ENCODE results near the gene SPPL3. TPM values are rescaled to one million over a fixed set of nuclear protein-coding genes. Genes with fewer than 3 reads are reported as not detected.

The SPPL3 gene
- polyA plus RNA-seq, 2 donors: 16.7 to 29.3 TPM

DNA sequence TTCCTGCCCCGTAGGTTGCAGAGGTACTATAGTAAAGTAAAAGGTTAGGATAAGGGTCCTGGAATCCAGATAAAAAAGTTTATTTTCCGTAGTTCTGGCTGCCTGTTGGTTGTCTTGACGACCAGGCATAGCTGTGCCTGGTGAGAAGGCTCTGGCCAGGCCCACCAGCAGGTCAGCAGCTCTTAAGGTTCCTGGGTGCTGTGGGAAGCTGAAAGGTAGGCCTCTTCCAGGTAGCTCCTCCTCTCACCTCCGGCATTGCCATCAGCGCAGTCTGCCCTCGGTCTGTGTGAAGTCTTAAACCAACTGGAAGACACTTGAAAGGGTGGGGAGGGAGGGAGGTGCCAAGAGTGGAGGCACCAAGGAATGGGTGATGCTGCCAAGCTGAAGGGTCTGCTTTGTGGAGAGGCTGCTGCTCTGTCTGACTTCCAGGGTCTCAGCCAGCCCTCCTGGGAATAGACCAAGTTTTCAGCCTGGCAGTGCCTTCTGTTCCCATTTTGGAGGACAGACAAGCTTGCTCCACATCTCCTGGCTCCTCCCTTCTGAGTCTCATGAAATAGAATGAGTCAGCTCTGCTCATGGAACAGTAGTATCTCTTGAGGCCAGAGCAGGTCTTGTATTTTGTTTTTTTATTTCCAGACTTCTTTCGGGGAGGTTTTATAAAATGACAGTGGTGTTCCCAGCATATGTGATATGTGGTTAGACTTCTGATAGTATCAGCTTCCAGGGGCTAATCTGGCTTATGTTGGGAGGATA, 183.7 kb downstream of the SPPL3 start:
- Histone ChIP-seq H3K4me1 (ENCODE audit: control insufficient read depth in 2 of 2, insufficient read depth in 2 of 2, low read length in 1 of 2) (no peaks in the 10 kb centered on the region), H3K27ac (ENCODE audit: low read depth in 2 of 2, low read length in 1 of 2) (peak overlapping the region in 1 of 2 donors; percentile 2), H3K36me3 (ENCODE audit: control insufficient read depth in 2 of 2, insufficient read depth in 2 of 2, low read length in 1 of 2) (peaks cover 26 to 31% of the 10 kb centered on the region in 2 donors), H3K9me3 (ENCODE audit: control insufficient read depth in 2 of 2, insufficient read depth in 1 of 2, low read depth in 1 of 2, low read length in 1 of 2) (no peaks in the 10 kb centered on the region), H3K27me3 (ENCODE audit: control insufficient read depth in 1 of 2, insufficient read depth in 2 of 2, low read length in 2 of 2) (no peaks in the 10 kb centered on the region), H3K4me3 (ENCODE audit: low read depth in 1 of 2, low read length in 2 of 2) (no peak overlapping the region)
- 80 to 86% methylated on average over 7 of the region's 7 CpGs for WGBS, 2 donors

DNA sequence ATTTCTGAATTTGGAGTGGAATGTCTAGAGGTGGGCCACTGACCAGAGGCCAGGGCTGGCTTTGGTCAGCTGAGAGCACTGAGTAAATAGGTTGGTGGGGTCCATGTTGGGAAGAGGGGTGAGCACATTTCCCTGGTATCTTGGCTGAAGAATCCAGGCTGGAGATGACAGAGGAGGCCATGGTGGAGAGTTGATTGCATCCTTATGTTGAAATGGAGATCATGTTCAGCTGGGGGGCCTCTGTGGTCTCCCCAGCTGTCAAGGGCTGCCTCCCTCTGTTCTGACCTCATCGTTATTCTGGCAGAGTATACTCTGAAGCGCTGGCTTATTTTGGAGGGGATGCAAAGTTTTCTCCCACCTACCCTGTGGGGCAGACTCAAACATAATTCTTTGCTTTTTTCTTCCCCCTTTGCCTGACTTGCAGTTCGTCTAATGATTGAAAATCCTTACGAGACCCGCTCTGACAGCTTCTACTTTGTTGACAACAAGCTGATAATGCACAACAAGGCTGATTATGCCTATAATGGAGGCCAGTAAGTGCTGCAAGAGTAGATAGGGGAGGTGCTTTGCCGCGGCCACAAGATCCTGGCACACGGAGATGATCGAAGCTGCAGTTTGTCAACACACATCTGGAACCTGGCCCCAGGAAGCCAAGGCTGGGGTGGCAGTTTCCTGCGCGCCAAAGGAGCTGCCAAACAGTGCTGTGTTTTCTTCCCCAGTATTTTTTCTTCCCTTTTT, 184.5 kb downstream of the SPPL3 start:
- Histone ChIP-seq H3K4me1 (ENCODE audit: control insufficient read depth in 2 of 2, insufficient read depth in 2 of 2, low read length in 1 of 2) (no peaks in the 10 kb centered on the region), H3K36me3 (ENCODE audit: control insufficient read depth in 2 of 2, insufficient read depth in 2 of 2, low read length in 1 of 2) (peaks cover 26 to 32% of the 10 kb centered on the region in 2 donors), H3K9me3 (ENCODE audit: control insufficient read depth in 2 of 2, insufficient read depth in 1 of 2, low read depth in 1 of 2, low read length in 1 of 2) (no peaks in the 10 kb centered on the region), H3K27me3 (ENCODE audit: control insufficient read depth in 1 of 2, insufficient read depth in 2 of 2, low read length in 2 of 2) (no peaks in the 10 kb centered on the region), H3K27ac (ENCODE audit: low read depth in 2 of 2, low read length in 1 of 2) (no peak overlapping the region), H3K4me3 (ENCODE audit: low read depth in 1 of 2, low read length in 2 of 2) (no peak overlapping the region)
- 73 to 85% methylated on average over 11 of the region's 11 CpGs for WGBS, 2 donors

DNA sequence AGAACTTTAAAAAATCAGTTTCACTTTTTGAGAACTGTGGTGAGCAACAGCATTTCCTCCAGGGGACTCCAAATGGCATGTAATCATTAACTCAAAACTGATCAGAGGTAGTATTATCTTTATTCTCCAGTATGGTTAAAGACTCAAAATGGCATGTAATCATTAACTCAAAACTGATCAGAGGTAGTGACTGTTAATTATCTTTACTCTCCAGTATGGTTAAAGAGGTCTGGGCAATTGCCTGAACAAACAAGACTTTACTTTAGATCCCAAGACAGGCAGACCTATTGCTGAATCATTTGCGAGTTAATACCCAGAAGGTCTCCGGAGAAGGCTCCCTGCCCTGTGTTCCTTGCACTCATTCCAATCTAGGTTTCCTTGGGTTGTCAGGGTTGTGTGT, 185.1 kb downstream of the SPPL3 start:
- Histone ChIP-seq H3K36me3 (ENCODE audit: control insufficient read depth in 2 of 2, insufficient read depth in 2 of 2, low read length in 1 of 2) (peaks cover 26 to 32% of the 10 kb centered on the region in 2 donors), H3K9me3 (ENCODE audit: control insufficient read depth in 2 of 2, insufficient read depth in 1 of 2, low read depth in 1 of 2, low read length in 1 of 2) (no peaks in the 10 kb centered on the region), H3K4me1 (ENCODE audit: control insufficient read depth in 2 of 2, insufficient read depth in 2 of 2, low read length in 1 of 2) (no peaks in the 10 kb centered on the region), H3K27ac (ENCODE audit: low read depth in 2 of 2, low read length in 1 of 2) (no peak overlapping the region), H3K27me3 (ENCODE audit: control insufficient read depth in 1 of 2, insufficient read depth in 2 of 2, low read length in 2 of 2) (no peaks in the 10 kb centered on the region), H3K4me3 (ENCODE audit: low read depth in 1 of 2, low read length in 2 of 2) (no peak overlapping the region)
- WGBS, 2 donors: 62 to 90% methylated on average over 2 of the region's 2 CpGs

DNA sequence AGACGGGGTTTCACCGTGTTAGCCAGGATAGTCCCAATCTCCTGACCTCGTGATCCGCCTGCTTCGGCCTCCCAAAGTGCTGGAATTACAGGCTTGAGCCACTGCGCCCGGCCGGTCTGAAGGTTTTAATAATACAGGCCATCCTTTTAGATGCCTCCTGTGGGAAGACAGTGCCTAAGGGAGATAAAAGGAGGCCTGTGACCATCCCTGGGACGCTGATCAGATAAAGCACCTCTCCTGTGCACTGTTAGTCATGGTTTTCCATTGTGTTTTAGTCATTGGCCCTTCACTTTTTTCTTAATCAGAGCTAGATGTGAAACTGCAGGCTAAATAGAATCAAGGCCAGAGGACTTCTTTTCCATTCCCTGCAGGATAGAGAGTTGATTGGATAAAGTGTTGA, 186.1 kb downstream of the SPPL3 start:
- Histone ChIP-seq H3K27me3 (ENCODE audit: control insufficient read depth in 1 of 2, insufficient read depth in 2 of 2, low read length in 2 of 2) (no peaks in the 10 kb centered on the region), H3K27ac (ENCODE audit: low read depth in 2 of 2, low read length in 1 of 2) (no peak overlapping the region), H3K36me3 (ENCODE audit: control insufficient read depth in 2 of 2, insufficient read depth in 2 of 2, low read length in 1 of 2) (peaks cover 26 to 35% of the 10 kb centered on the region in 2 donors), H3K4me3 (ENCODE audit: low read depth in 1 of 2, low read length in 2 of 2) (no peak overlapping the region), H3K9me3 (ENCODE audit: control insufficient read depth in 2 of 2, insufficient read depth in 1 of 2, low read depth in 1 of 2, low read length in 1 of 2) (no peaks in the 10 kb centered on the region), H3K4me1 (ENCODE audit: control insufficient read depth in 2 of 2, insufficient read depth in 2 of 2, low read length in 1 of 2) (no peaks in the 10 kb centered on the region)
- WGBS, 2 donors: 91 to 96% methylated on average over 9 of the region's 9 CpGs

DNA sequence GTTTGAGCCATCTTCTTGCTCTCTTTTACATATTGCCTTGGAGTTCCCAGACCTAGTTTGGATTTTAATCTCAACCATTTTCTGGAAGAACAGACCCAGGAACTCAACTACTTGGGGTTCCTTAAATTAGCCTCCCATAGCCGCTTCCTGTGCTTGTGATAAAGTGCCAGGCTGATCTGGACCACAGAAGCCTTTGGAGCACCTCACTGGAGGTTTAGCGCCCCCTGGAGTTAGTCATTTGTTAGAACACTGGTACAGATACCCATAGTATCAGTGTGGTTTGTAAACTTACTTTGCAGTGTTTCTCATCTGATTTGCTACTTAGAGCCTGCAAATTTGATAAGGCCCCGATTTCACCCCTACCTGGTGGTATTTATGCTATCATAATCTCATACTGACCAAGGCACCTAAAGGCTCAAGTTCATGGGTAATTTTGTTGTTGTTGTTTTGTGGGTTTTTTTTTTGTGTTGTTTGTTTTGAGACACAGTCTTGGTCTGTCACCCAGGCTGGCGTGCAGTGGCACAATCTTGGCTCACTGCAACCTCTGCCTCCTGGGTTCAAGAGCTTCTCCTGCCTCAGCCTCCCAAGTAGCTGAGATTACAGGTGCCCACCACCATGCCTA, 190.2 kb downstream of the SPPL3 start:
- Histone ChIP-seq H3K4me1 (ENCODE audit: control insufficient read depth in 2 of 2, insufficient read depth in 2 of 2, low read length in 1 of 2) (peaks cover 0 to 7% of the 10 kb centered on the region in 2 donors), H3K4me3 (ENCODE audit: low read depth in 1 of 2, low read length in 2 of 2) (no peak overlapping the region), H3K36me3 (ENCODE audit: control insufficient read depth in 2 of 2, insufficient read depth in 2 of 2, low read length in 1 of 2) (peaks cover 8 to 18% of the 10 kb centered on the region in 2 donors), H3K9me3 (ENCODE audit: control insufficient read depth in 2 of 2, insufficient read depth in 1 of 2, low read depth in 1 of 2, low read length in 1 of 2) (no peaks in the 10 kb centered on the region), H3K27me3 (ENCODE audit: control insufficient read depth in 1 of 2, insufficient read depth in 2 of 2, low read length in 2 of 2) (no peaks in the 10 kb centered on the region), H3K27ac (ENCODE audit: low read depth in 2 of 2, low read length in 1 of 2) (no peak overlapping the region)
- WGBS, 2 donors: 22% methylated on average over 4 of the region's 4 CpGs

DNA sequence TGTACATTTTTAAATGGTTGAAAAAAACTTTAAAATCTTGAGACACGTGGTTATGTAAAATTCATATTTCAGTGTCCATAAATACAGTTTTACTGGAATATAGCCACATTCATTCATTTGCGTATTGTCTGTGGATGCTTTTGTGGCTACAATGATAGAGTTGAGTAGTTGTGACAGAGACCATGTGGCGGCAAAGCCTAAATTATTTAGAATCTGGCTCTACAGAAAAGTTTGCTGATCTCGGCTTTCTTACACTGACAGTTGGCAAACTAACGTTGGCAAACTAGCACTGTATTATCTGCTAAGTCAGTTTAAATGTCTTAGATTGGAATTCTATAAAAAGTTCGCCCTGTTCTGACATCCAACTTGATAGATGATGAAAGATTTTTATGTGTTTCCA, 191.5 kb downstream of the SPPL3 start:
- Histone ChIP-seq H3K9me3 (ENCODE audit: control insufficient read depth in 2 of 2, insufficient read depth in 1 of 2, low read depth in 1 of 2, low read length in 1 of 2) (no peaks in the 10 kb centered on the region), H3K4me1 (ENCODE audit: control insufficient read depth in 2 of 2, insufficient read depth in 2 of 2, low read length in 1 of 2) (peaks cover 0 to 7% of the 10 kb centered on the region in 2 donors), H3K4me3 (ENCODE audit: low read depth in 1 of 2, low read length in 2 of 2) (no peak overlapping the region), H3K27me3 (ENCODE audit: control insufficient read depth in 1 of 2, insufficient read depth in 2 of 2, low read length in 2 of 2) (no peaks in the 10 kb centered on the region), H3K27ac (ENCODE audit: low read depth in 2 of 2, low read length in 1 of 2) (no peak overlapping the region), H3K36me3 (ENCODE audit: control insufficient read depth in 2 of 2, insufficient read depth in 2 of 2, low read length in 1 of 2) (peaks cover 5 to 13% of the 10 kb centered on the region in 2 donors)
- WGBS, 2 donors: 68 to 69% methylated on average over 6 of the region's 6 CpGs

Other genes with a start within 250 kb of the SPPL3 start
- gene MLEC, start 217.2 kb downstream of the SPPL3 start, polyA plus RNA-seq: 10 to 100 TPM; 14.0 to 15.7 TPM
- 1 to 10 TPM; 4.9 to 9.1 TPM for gene UNC119B, start 193.9 kb downstream of the SPPL3 start, polyA plus RNA-seq
- gene ACADS, start 178.5 kb downstream of the SPPL3 start, polyA plus RNA-seq: 10 to 100 TPM; 13.7 to 14.9 TPM
- under 1 TPM; 0.06 TPM for gene HNF1A, start 74.2 kb upstream of the SPPL3 start, polyA plus RNA-seq
- 1 to 10 TPM; 5.4 to 9.2 TPM for gene C12orf43, start 112.1 kb upstream of the SPPL3 start, polyA plus RNA-seq
- gene OASL, start 134.9 kb upstream of the SPPL3 start, polyA plus RNA-seq: 1 to 10 TPM in 1 of 2 donors, under 1 TPM in 1; 0.90 to 1.9 TPM
- gene P2RX7, start 228.5 kb upstream of the SPPL3 start, polyA plus RNA-seq: 1 to 10 TPM; 1.2 to 2.5 TPM

All from esophagus (tissue), 2 donors.